Fibroblast of mammary gland (primary cell): ENCODE measurements around the gene ADAM19.

Experiments
- DNase-seq: peaks from one replicate; pipeline ENCODE4 v3.0.0-alpha.2; 2010; ENCODE audit warnings: low read depth
- H3K4me3 ChIP-seq: 2 replicates; pipeline ENCODE4 v1.5.1; 2011; ENCODE audit warnings: low read depth, mild to moderate bottlenecking, low read length, moderate library complexity; ENCODE audit not compliant: control insufficient read depth
- TF ChIP-seq, protein P1 (sequence below): conservative IDR thresholded peaks from 2 replicates; pipeline ENCODE4 v1.5.1; 2011; ENCODE audit warnings: low read depth, low read length, inconsistent platforms; ENCODE audit not compliant: control insufficient read depth, insufficient read depth

The ADAM19 gene

DNA sequence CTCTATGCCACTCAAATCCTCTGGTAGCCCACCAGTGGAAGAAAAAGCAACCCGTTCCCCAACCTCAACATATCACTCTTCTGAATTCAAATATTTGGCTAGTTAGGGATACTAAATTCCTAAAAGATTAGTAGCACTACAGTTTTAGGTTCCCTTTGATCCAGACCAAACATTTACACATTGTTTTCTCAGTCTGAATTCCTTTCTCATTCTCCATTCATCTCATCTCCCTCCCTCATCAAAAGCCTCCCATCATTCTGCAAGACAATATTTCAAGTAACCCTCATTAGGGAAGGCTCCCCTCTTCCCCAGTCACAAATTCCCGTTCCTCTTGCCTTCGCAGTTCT lies 26.3 kb downstream of the ADAM19 start:
- TF ChIP-seq, protein P1, sequence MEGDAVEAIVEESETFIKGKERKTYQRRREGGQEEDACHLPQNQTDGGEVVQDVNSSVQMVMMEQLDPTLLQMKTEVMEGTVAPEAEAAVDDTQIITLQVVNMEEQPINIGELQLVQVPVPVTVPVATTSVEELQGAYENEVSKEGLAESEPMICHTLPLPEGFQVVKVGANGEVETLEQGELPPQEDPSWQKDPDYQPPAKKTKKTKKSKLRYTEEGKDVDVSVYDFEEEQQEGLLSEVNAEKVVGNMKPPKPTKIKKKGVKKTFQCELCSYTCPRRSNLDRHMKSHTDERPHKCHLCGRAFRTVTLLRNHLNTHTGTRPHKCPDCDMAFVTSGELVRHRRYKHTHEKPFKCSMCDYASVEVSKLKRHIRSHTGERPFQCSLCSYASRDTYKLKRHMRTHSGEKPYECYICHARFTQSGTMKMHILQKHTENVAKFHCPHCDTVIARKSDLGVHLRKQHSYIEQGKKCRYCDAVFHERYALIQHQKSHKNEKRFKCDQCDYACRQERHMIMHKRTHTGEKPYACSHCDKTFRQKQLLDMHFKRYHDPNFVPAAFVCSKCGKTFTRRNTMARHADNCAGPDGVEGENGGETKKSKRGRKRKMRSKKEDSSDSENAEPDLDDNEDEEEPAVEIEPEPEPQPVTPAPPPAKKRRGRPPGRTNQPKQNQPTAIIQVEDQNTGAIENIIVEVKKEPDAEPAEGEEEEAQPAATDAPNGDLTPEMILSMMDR = no peak
- no peak overlapping the region for H3K4me3 ChIP-seq
- no peak for DNase-seq

DNA sequence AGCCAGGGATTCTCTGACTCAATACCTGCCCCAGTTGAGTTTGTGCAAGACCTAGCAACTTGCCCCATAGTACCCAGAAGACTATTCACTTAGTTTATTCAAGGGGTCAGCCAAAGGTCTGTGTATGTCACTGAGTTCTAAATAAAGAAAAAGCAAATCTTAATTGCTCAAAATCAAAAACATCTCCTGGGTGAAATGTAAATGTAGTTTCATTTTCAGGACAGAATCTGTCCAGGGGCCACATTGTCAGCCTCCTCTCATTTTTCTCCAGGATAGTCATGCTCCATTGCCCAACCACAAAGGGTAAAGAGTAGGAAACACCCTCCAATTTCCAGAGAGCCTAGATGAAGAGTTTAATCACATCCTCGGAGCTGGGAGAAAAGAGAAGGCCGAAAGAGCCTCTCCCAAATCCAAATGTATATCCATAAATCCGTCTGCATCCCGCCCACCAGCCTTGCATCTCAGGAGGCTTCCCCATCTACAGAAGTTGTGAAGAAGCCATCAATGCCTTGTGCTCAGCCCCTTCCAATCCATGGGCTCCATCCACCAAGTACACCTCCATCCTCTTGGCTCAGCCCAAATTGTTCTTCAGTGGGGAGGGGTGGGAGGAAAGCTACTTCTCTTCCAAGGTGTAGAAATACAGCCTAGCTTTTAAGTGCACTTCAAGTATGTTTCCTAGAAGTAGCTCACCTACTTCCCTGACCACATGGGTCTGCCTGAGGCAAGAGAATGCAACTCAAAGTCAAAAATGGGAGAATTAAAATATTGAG lies 26.9 kb downstream of the ADAM19 start:
- TF ChIP-seq, protein P1 = no peak
- no peak overlapping the region for H3K4me3 ChIP-seq
- peak; percentile 97 for DNase-seq

DNA sequence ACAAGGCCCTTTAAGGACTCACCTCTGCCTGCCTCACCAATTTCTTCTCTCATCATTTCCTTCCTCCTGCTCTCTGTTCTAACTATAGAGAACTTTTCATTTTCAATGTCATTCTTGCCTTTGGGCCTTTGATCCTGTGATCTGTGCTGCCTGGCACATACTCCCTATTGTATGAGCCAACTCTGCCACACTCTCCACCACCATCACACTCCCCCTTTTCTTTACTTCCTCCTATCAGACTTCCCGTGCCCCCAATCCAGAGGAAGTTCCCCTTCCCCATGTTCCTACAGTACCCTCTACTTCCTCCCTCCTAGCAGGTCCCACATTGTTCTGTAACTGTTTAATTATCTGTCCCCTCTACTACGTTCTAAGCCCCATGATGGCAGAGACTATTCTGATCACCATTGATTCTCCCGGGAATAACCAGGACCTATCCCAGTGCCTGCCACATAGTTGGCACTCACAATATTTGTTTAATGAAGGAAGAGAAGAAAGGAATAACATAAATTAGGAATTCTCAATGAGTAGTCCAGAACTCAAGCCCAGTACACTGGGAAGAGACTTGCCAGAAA lies 27.5 kb downstream of the ADAM19 start:
- H3K4me3 ChIP-seq = no peak overlapping the region

DNA sequence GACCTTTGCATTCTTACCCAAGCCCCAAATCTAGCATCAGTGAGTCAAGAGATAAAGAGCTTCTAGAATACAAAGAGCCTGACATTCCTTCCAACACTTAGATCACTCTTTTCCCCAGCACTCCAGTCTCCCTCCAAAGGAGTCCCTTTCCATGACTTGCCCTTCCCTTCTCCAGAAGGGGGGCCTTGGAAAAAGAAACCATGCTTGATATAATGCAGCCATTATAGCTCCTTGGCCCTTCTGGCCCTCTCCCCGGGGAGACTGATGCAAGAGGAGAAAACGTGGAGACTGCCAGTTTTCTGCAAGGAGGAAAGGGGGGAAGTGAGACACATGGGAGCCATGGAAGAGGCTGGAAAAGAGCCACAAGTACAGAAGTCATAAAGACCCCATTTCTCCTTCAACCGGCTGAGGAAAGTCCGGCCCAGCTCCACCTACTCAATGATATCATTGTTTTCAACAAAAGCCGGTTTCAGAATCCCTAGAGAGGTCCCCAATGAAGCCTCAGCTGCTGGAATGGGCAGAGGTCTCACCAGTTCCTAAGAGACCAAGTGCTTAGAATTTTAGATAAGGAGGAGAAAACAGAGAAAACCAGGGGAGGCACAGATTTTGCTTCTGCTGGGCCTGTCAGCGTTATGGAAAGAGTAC lies 29.0 kb downstream of the ADAM19 start:
- TF ChIP-seq, protein P1 = no peak
- peak; percentile 62 for DNase-seq
- no peak overlapping the region for H3K4me3 ChIP-seq

More for the DNA sequence above, 27.5 kb downstream of the ADAM19 start:
- TF ChIP-seq, protein P1 = no peak
- no peak for DNase-seq

DNA sequence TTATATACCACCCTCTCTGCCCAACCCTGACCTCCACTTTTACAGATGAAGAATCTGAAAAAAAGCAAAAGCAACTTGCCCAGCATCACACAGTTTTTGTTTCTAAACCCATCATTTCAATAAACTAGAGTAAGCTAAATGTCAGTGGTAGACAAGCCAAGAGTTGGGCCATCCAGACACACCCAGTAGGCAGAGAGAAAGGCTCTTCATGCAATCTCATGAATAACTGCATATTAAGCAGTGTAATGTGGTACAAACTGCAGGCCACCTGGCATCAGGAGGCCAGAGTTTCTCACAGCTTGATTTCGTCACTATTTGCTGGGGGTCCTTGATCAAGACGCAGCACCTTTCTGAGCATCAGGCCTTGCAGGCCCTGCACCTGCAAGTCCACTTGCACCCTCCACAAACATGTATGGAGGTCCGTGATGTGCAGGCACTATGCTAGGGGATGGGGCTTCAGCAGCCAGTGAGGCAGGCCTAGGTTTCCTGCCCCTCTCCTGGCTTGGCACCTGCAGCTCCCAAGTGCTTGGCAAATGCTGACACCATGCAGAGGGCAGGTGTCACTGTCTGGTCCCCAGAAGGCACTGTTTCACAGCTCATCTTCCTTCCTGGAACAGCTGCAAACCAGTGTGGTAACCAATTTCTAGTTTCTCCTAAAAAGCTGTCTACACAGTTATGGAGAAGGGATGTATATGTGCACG lies 29.8 kb downstream of the ADAM19 start:
- no peak for DNase-seq
- TF ChIP-seq, protein P1 = no peak
- no peak overlapping the region for H3K4me3 ChIP-seq

DNA sequence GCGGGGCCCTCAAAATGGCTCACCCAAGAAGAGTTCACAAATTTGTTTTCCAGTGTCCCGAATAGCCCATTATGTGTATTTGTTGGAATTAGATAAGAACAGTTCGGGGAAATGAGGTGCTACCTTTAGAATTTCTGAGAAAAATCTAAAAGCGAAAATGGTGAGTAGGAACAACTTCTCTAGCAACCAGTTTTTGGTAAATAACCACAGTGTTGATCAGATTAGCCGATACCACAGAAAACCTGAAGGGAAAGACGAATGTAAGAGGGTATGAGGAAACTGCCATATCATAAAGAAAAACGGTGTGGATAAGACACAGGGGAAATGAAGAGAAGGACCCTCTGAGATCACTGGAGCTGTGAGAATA lies 31.0 kb downstream of the ADAM19 start:
- no peak overlapping the region for H3K4me3 ChIP-seq
- TF ChIP-seq, protein P1 = no peak
- DNase-seq = no peak
